ENCODE results near the gene PABPC1L. TPM values are rescaled to one million over a fixed set of nuclear protein-coding genes. Genes with fewer than 3 reads are reported as not detected.

The PABPC1L gene
- total RNA-seq, 1 experiment from 2014 or later = 83.5 TPM

GRCh38 chr20:44866703-44867335 is 43.0 kb upstream of the PABPC1L start:
- no peaks in the 10 kb centered on the region for H3K79me1 ChIP-seq (ENCODE audit: insufficient read depth, low read depth, low read length, poor library complexity, severe bottlenecking)
- no peak overlapping the region for H3K27ac Mint-ChIP-seq
- no peak overlapping the region for H4K8ac ChIP-seq (replicated peaks; ENCODE audit: insufficient read length, low read depth, low read length)
- no peak overlapping the region for H3K14ac ChIP-seq (ENCODE audit: insufficient read depth, low read length)
- H2BK5ac ChIP-seq (ENCODE audit: insufficient read length, low read length) = no peak overlapping the region
- H3K9me3 ChIP-seq (ENCODE audit: control insufficient read depth, low read depth, low read length) = no peaks in the 10 kb centered on the region
- TF ChIP-seq CTCF (conservative IDR thresholded peaks at IDR 0.05) = no peak
- H3K36me3 Mint-ChIP-seq (ENCODE audit: insufficient read depth in 1 of 3, low read depth in 3 of 3) = no peaks in the 10 kb centered on the region
- no peak overlapping the region for H2BK20ac ChIP-seq (ENCODE audit: low read depth, low read length, poor library complexity, severe bottlenecking)
- H3K9ac ChIP-seq (ENCODE audit: extremely low read depth, insufficient read length, low read length) = no peak overlapping the region
- no peak overlapping the region for H2BK120ac ChIP-seq (ENCODE audit: low read depth, low read length, poor library complexity, severe bottlenecking)
- H3K4me1 ChIP-seq (ENCODE audit: insufficient read depth, low read length) = no peaks in the 10 kb centered on the region
- H3K23me2 ChIP-seq (ENCODE audit: insufficient read length, low read depth, low read length, poor library complexity, severe bottlenecking) = no peaks in the 10 kb centered on the region
- no peaks in the 10 kb centered on the region for H3K27me3 ChIP-seq (ENCODE audit: insufficient read depth, low read length)
- H2AK5ac ChIP-seq (ENCODE audit: insufficient read length, low read length) = no peak overlapping the region
- H3K4me1 Mint-ChIP-seq = peaks cover 0 to 4% of the 10 kb centered on the region in 2 experiments; a peak in 2 of 4 replicates
- H3K27ac ChIP-seq (ENCODE audit: insufficient read length, low read depth, low read length) = no peak overlapping the region
- no CpG with 5 or more reads among the region's 8 CpGs for WGBS (ENCODE audit: extremely low coverage, insufficient read length, low lambda C conversion rate)
- H2BK15ac ChIP-seq (ENCODE audit: low read depth, low read length) = no peak overlapping the region
- no peak overlapping the region for H3K56ac ChIP-seq (ENCODE audit: insufficient read length, low read depth, low read length)
- H4K20me1 ChIP-seq (ENCODE audit: control insufficient read depth, insufficient read depth, insufficient read length) = no peaks in the 10 kb centered on the region
- DNase-seq = no peak
- no peak overlapping the region for H3K4me2 ChIP-seq (ENCODE audit: insufficient read depth, insufficient read length, low read length)
- H3K23ac ChIP-seq (ENCODE audit: insufficient read length, low read depth, low read length) = no peak overlapping the region
- H3K79me2 ChIP-seq (ENCODE audit: insufficient read depth, low read length) = no peaks in the 10 kb centered on the region
- no peak overlapping the region for H3K4me3 Mint-ChIP-seq
- no peak overlapping the region for H3K18ac ChIP-seq (ENCODE audit: insufficient read length, low read depth, low read length)
- H2BK12ac ChIP-seq (ENCODE audit: insufficient read length, low read depth, low read length) = no peak overlapping the region
- no peak overlapping the region for H3K4ac ChIP-seq (ENCODE audit: low read depth, low read length)
- no peaks in the 10 kb centered on the region for H3K9me3 Mint-ChIP-seq
- H4K91ac ChIP-seq (ENCODE audit: insufficient read length, low read depth, low read length) = no peak overlapping the region
- H3T11ph ChIP-seq (ENCODE audit: low read length) = no peak overlapping the region
- no peak overlapping the region for H2AFZ ChIP-seq (ENCODE audit: low read length)
- peaks cover 12% of the 10 kb centered on the region for H3K27me3 Mint-ChIP-seq (ENCODE audit: low read depth)
- H4K5ac ChIP-seq (ENCODE audit: insufficient read length, low read depth, low read length) = no peak overlapping the region
